Stimulated activated CD8-positive, alpha-beta memory T cell treated with anti-CD3 and anti-CD28 coated beads, Interleukin-15, amount 100 ng/mL, for 48 hours (primary cell): ENCODE measurements around the gene HS1BP3.

Experiments
- DNase-seq, 2 donors: peaks; one replicate each; pipeline ENCODE4 v3.0.0-alpha.2; 2020; ENCODE audit warnings: low read depth in 2 of 2

HS1BP3 gene

GRCh38 chr2:20603791-20604190 lies 47.1 kb downstream of the HS1BP3 start:
- DNase-seq = no peak

- DNase-seq = no peak
These were observed 48.1 kb downstream of the HS1BP3 start for GRCh38 chr2:20602803-20603202.

DNA sequence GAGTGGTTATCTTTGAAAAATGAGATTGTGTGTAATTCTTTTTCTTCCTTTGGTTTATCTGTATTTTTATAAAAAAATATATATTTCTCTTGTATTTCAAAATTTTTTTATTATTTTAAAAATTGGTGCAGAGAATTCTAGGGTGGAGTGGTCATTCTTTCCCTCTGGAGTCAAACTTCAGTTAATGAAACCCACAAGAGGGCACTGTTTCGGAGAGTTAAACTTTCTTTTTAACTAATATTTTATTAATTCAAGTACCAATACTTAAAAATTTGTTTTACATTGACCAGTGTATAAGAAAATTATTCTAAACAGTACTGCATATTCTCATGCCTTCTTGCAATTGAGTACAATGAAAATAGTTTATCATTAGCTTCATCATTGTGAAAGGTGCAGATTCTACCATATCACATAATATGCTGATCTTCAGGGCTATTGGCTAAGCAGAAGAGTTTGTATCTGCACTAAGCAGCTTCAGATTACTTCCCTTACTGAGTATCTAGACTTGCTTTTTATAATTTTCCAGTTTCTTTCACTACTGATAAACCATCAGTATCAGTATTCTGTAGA lies 50.1 kb downstream of the HS1BP3 start:
- no peak for DNase-seq

DNA sequence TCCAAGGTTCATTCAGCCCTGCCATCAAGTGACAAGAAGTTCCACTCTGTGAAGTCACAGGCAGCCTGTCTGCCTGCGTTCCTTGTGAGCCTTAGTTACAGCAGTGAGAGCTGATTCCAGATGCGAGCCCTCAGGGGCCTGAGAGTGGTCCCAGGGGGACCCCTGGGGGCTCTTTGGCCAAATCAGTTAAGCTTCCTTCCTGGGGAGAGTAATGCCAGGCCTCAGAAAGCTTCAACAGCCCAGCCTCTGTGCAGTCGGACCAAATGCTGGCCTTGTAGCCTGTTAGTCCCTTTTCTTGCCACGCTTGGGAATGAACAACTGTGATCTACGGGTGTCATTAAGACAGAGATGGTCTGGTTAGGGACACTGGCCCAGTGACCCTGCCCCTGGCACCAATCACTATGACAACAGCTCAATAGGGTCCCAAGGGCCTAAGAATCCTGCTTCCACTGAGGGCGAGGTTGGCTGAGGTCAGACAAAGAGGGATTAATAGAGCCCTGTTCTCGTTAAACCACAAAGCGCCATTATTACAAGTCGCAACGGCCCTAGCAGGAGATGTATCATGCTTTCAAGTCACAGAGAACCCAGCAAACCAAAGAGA lies 50.9 kb downstream of the HS1BP3 start:
- DNase-seq = no peak

GRCh38 chr2:20599001-20599600 lies 51.8 kb downstream of the HS1BP3 start:
- no peak for DNase-seq

DNA sequence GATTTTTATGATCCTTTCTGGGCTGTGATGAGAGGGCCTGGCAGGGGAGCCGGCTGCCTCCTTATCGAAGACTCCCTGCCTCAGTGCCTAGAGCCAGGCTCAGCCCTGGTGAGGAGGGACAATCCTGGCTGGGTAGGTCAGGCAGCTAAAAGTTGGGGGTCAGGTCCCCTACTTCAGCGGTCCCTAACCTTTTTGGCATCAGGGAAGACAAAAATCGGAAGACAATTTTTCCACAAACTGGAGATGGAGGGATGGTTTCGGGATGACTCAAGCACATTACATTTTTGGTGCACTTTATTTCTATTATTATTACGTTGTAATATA lies 53.1 kb downstream of the HS1BP3 start:
- no peak for DNase-seq

GRCh38 chr2:20596973-20597859 lies 53.7 kb downstream of the HS1BP3 start:
- no peak for DNase-seq

- DNase-seq = no peak
These were observed 54.5 kb downstream of the HS1BP3 start for GRCh38 chr2:20596193-20596972.

DNA sequence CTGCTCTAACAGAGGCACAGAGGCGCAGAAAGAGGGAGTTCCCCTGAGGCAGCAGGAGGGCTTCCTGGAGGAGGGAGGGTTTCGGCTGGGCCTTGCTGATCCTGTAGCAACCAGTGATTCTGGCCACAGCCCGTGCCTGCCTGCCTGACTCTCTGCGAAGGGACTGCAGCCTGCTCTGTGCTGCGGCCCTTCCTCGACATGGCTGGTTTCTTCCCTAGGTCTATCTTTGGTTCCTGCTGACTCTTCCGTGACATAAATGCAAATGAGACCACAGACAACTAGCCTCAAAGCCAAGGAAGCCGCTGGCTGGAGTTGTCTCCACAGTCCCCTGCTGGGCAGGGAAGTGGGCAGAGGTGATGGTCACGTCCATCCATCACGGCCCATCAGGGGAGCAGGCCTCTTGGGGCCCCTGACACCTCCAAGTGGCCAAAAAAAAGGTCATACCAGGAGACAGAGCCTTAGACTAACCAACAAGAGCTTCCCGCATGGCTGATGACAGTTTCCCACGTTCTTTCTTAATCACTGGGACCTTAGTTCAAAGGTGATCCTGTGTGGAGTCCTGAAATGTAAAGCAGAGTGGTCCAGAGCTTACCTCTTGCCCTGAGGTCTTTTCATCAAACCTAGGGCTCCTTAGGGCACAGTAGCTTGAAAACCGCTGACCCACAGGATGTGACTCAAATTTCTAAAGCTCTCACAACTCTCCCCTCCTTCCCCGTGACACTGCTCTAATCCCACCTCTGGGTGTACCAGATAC lies 55.3 kb downstream of the HS1BP3 start:
- no peak for DNase-seq

GRCh38 chr2:20594957-20595356 lies 55.9 kb downstream of the HS1BP3 start:
- no peak for DNase-seq

- no peak for DNase-seq
These were observed 56.7 kb downstream of the HS1BP3 start for GRCh38 chr2:20594048-20594750.

DNA sequence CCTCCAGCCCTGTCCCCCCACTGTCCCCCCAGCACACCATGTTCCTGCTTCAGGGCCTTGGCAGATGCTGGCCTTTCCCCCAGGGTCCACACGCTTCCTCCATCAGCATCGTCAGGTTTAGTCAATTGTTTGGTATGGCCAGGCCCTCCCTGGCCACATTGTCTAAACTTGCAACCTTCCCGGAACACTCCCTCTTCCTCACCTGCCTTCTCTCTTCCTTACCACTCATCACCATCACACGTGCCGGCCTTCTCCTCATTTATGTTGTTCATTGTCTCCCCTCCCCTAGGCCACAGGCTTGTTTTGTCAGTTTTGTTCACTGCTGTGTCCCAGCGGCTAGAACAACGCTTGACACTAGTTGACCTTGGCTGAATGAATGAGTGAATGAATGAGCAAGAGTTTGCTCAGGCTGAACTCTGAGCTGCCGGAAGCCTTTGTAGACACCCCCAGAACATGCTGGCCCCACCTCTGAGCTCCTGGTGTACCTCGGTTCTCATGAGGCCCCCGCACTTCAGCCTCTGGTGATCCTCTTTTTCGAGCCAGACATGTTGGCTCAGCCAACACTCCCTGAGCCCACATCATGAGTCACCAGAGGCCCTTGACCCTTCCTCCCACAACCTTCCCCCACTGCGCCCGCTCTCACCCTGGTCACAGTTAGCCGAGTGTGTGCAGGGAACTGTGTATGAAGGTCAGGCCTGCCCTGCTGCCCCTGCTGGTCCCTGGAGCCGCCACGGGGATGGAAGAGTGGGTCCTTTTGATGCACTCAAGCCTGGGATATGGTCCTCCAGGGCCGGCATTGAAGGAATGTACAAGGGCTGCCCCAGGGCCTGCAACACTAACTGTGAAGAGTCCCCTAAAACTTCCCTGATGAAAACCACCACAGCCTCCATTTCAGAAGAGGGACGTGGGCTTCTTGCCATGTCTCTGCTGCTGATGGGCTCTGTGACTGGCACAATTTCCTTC lies 57.5 kb downstream of the HS1BP3 start:
- DNase-seq = no peak

- no peak for DNase-seq
These were observed 58.5 kb downstream of the HS1BP3 start for GRCh38 chr2:20592106-20593071.

DNA sequence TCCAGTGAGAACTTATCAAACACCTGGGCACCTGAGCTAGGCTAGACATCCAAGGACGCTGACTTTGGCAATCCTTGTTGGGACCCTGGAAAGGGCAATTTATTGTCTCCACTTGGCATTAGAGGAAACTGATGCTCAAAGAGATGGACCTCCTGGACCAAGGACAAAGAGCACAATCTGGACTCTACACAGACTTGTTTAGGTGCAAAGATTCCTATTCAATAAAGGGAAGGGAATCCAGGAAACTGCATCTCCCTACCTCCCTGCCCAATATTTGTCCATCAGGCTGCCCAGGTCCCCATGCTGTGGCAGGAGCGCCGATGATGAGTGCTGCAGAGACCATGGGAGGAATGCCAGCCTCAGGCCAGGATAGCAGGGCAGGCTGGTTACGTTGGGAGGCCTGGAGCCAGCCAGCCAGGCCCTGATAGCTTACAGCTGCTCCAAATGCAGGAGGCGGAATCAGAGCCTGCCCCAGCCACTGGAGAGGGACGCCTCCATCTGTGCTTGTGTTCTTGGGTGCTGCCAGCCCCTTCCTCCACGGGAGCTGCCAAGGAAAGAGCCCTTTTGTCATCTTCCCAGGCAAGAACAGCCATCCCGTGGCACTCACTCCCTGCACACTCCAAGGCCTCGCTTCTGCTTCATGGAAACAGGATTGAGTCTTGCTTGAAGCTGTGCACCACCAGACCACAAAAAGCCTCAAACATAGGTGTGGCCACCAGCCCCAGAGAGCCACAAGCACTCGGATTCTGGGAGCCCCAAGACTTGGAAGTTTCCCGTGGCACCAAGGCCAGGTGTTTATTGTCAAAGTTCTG lies 60.0 kb downstream of the HS1BP3 start:
- no peak for DNase-seq

GRCh38 chr2:20589975-20590703 lies 60.8 kb downstream of the HS1BP3 start:
- no peak for DNase-seq
